HPDE6-E6E7 (cell line): Measurements from ENCODE around the gene SUV39H2.
"Not testable (repeated sequence)": the region's sequence is repeated elsewhere in the genome, so short reads cannot be mapped to it uniquely, and the experiment has no call there.

Experiments used
- DNase-seq: peaks from one replicate; pipeline ENCODE4 v3.0.0; 2011; ENCODE audit warnings: missing footprints; ENCODE audit errors: extremely low spot score

Gene SUV39H2

GRCh38 chr10:14936584-14936983, 57.9 kb downstream of the SUV39H2 start:
- no peak for DNase-seq

- not testable (repeated sequence) for DNase-seq
These were observed 60.3 kb downstream of the SUV39H2 start for GRCh38 chr10:14938971-14939370.

- DNase-seq = not testable (repeated sequence)
These were observed 63.7 kb downstream of the SUV39H2 start for GRCh38 chr10:14942147-14942949.

GRCh38 chr10:14942950-14943338, 64.3 kb downstream of the SUV39H2 start:
- DNase-seq = not testable (repeated sequence)

- no peak for DNase-seq
These were observed 66.4 kb downstream of the SUV39H2 start for GRCh38 chr10:14945108-14945507.

GRCh38 chr10:14947268-14947667, 68.6 kb downstream of the SUV39H2 start:
- no peak for DNase-seq

GRCh38 chr10:14949291-14949690, 70.6 kb downstream of the SUV39H2 start:
- DNase-seq = no peak

- no peak for DNase-seq
These were observed 74.3 kb downstream of the SUV39H2 start for GRCh38 chr10:14952851-14953423.

- DNase-seq = no peak
These were observed 74.8 kb downstream of the SUV39H2 start for GRCh38 chr10:14953424-14954000.
